A673 (cell line): ENCODE measurements around the gene TMEM242.
"Not testable (repeated sequence)": the region's sequence is repeated elsewhere in the genome, so short reads cannot be mapped to it uniquely, and the experiment has no call there.

Source experiments
- CTCF ChIP-seq: fragments of 300-800, 200-600 bp; sonication (generic); conservative IDR thresholded peaks from 2 replicates; pipeline ENCODE4 v1.5.1; 2017; ENCODE audit warnings: low read depth, mild to moderate bottlenecking, antibody characterized with exemption, low read length, moderate library complexity, mixed read lengths
- EZH2 ChIP-seq: fragments of 200-600 bp; sonication (generic); IDR thresholded peaks from 2 replicates; pipeline ENCODE4 v1.6.1; 2017; ENCODE audit warnings: borderline replicate concordance, low read depth, mild to moderate bottlenecking, mixed read lengths, antibody characterized with exemption, low read length; ENCODE audit not compliant: poor library complexity, severe bottlenecking

- not testable (repeated sequence) for TF ChIP-seq CTCF, EZH2
Measured at GRCh38 chr6:157337276-157337675, 14.0 kb upstream of the TMEM242 start.
